ENCODE measurements around the gene NTM.

NTM gene

GRCh38 chr11:132114743-132115142 is 744.3 kb downstream of the NTM start:
- DNase-seq (ENCODE audit: low read depth) = no peak

GRCh38 chr11:132115454-132115853 is 745.0 kb downstream of the NTM start:
- no peak for DNase-seq (ENCODE audit: low read depth)

- no peak for DNase-seq (ENCODE audit: low read depth)
These were observed 746.1 kb downstream of the NTM start for GRCh38 chr11:132116516-132116915.

GRCh38 chr11:132118661-132119060 is 748.2 kb downstream of the NTM start:
- DNase-seq (ENCODE audit: low read depth) = no peak

GRCh38 chr11:132119573-132119972 is 749.2 kb downstream of the NTM start:
- DNase-seq (ENCODE audit: low read depth) = no peak

- no peak for DNase-seq (ENCODE audit: low read depth)
These were observed 752.3 kb downstream of the NTM start for GRCh38 chr11:132122735-132123134.

GRCh38 chr11:132123449-132123848 is 753.0 kb downstream of the NTM start:
- DNase-seq (ENCODE audit: low read depth) = no peak

- no peak for DNase-seq (ENCODE audit: low read depth)
These were observed 753.7 kb downstream of the NTM start for GRCh38 chr11:132123854-132124835.

- DNase-seq (ENCODE audit: low read depth) = no peak
These were observed 755.8 kb downstream of the NTM start for GRCh38 chr11:132125988-132126871.

- no peak for DNase-seq (ENCODE audit: low read depth)
These were observed 756.8 kb downstream of the NTM start for GRCh38 chr11:132126973-132127899.

GRCh38 chr11:132127900-132128288 is 757.5 kb downstream of the NTM start:
- no peak for DNase-seq (ENCODE audit: low read depth)

GRCh38 chr11:132131047-132131446 is 760.6 kb downstream of the NTM start:
- no peak for DNase-seq (ENCODE audit: low read depth)

- no peak for DNase-seq (ENCODE audit: low read depth)
These were observed 761.5 kb downstream of the NTM start for GRCh38 chr11:132131961-132132360.

GRCh38 chr11:132134322-132134721 is 763.9 kb downstream of the NTM start:
- DNase-seq (ENCODE audit: low read depth) = no peak

- no peak for DNase-seq (ENCODE audit: low read depth)
These were observed 767.0 kb downstream of the NTM start for GRCh38 chr11:132137289-132137980.

- DNase-seq (ENCODE audit: low read depth) = no peak
These were observed 767.5 kb downstream of the NTM start for GRCh38 chr11:132137981-132138313.

GRCh38 chr11:132139181-132139580 is 768.8 kb downstream of the NTM start:
- no peak for DNase-seq (ENCODE audit: low read depth)

GRCh38 chr11:132140056-132140455 is 769.6 kb downstream of the NTM start:
- no peak for DNase-seq (ENCODE audit: low read depth)

GRCh38 chr11:132142121-132142520 is 771.7 kb downstream of the NTM start:
- no peak for DNase-seq (ENCODE audit: low read depth)

- no peak for DNase-seq (ENCODE audit: low read depth)
These were observed 772.1 kb downstream of the NTM start for GRCh38 chr11:132142554-132142953.

- DNase-seq (ENCODE audit: low read depth) = no peak
These were observed 777.0 kb downstream of the NTM start for GRCh38 chr11:132147464-132147863.

Data from activated T-helper 1 cell treated with Interleukin-2 at 50 U/mL for 16 hours (primary cell).